ENCODE data around the gene PYROXD2.

DNA sequence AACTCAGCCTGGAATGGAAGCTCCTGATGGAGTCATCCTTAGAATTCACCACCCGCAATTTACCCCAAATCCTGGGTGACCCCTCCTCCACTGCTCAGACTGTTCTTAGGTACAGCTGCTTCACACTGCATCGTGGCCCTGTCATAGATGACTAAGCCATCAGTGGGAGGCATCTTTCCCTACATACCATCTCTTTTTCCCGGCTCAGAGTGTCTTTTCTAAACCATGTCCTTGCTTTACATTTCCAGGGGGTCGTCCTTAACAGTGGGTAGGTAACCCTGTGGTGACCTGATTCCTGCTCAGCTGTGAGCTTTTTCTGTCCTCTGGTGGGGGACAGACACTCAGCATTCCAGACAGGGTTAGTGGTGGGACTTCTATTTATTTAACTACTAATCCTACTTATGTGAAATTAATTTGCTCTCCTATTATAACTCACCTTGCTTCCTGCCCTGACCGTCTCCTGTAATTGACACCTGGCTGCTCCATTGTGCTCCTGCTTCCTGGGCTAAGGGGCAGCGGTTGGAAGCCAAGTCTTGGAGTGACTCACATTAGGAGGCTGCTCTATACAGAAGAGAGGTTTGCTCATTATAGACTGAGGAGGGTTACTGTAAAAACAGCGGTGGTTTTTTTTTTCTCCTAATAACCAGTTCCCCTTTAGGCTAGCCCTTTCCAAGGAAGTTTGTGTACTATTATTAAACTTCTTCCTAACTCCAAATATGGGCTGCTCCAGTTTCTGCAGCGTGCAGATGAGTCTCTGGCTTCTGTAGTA lies 40.6 kb downstream of the PYROXD2 start:
- no peak for TF ChIP-seq EZH2 (IDR thresholded peaks at IDR 0.05; ENCODE audit: insufficient read depth, poor library complexity, severe bottlenecking)
- no peak for TF ChIP-seq EZH2phosphoT487 (IDR thresholded peaks at IDR 0.05; ENCODE audit: insufficient read depth, low read depth)
